ENCODE measurements around the gene ST3GAL3. TPM values are rescaled to one million over a fixed set of nuclear protein-coding genes. Genes with fewer than 3 reads are reported as not detected.

Gene ST3GAL3
- total and polyA plus RNA-seq, 2 of the 13 experiments (the other 11 are each of a cell fraction or from before 2014, with no cell fraction given) = 5.1 to 8.1 TPM

GRCh38 chr1:43936431-43937151, 229.3 kb downstream of the ST3GAL3 start (continued):
- TF ChIP-seq ZSCAN20 (CRISPR knock-in tag; IDR thresholded peaks at IDR 0.05; ENCODE audit: borderline replicate concordance) (peak; percentile 71; the same call in 1 of the 2 replicates), ZNF576 (CRISPR knock-in tag; IDR thresholded peaks at IDR 0.05) (no peak), TIGD3 (CRISPR knock-in tag; IDR thresholded peaks at IDR 0.05; ENCODE audit: borderline replicate concordance) (0 out of 2 replicates have a peak, but pooled peaks have one; percentile 39), TAF1 (CRISPR knock-in tag; IDR thresholded peaks at IDR 0.05) (no peak), FIP1L1 (IDR thresholded peaks at IDR 0.05; ENCODE audit: borderline replicate concordance, insufficient read depth, low read depth, low read length) (no peak), ZBTB7B (CRISPR knock-in tag; IDR thresholded peaks at IDR 0.05) (peak; percentile 61; the same call in 1 of the 2 replicates), ZNF501 (CRISPR knock-in tag; IDR thresholded peaks at IDR 0.05) (0 out of 2 replicates have a peak, but pooled peaks have one; percentile 27), NR2F6 (IDR thresholded peaks at IDR 0.05) (no peak), NR2F6 (CRISPR knock-in tag; IDR thresholded peaks at IDR 0.05) (no peak), ZNF224 (CRISPR knock-in tag; IDR thresholded peaks at IDR 0.05) (peak; percentile 87), SPEN (CRISPR knock-in tag; IDR thresholded peaks at IDR 0.05; ENCODE audit: low read depth) (no peak), ZNF720 (CRISPR knock-in tag; IDR thresholded peaks at IDR 0.05) (no peak), CREB1 (IDR thresholded peaks at IDR 0.05) (no peak), CREB1 (CRISPR knock-in tag; IDR thresholded peaks at IDR 0.05) (no peak), ZNF24 (IDR thresholded peaks at IDR 0.05) (no peak), ZNF329 (CRISPR knock-in tag; IDR thresholded peaks at IDR 0.05; ENCODE audit: low read depth) (0 out of 2 replicates have a peak, but pooled peaks have one; percentile 25), LCORL (IDR thresholded peaks at IDR 0.05) (no peak), LCORL (CRISPR knock-in tag; IDR thresholded peaks at IDR 0.05) (no peak), MED1 (CRISPR knock-in tag; IDR thresholded peaks at IDR 0.05) (peak; percentile 33; the same call in 1 of the 2 replicates), ZSCAN25 (CRISPR knock-in tag; IDR thresholded peaks at IDR 0.05) (peak; percentile 19), SRF (IDR thresholded peaks at IDR 0.05; ENCODE audit: low read depth, low read length) (no peak), REXO4 (CRISPR knock-in tag; IDR thresholded peaks at IDR 0.05; ENCODE audit: borderline replicate concordance) (no peak), ZSCAN31 (CRISPR knock-in tag; IDR thresholded peaks at IDR 0.05; ENCODE audit: low read depth) (no peak; the same call in 1 of the 2 replicates), ZNF562 (CRISPR knock-in tag; IDR thresholded peaks at IDR 0.05; ENCODE audit: borderline replicate concordance) (no peak), REPIN1 (CRISPR knock-in tag; IDR thresholded peaks at IDR 0.05; ENCODE audit: borderline replicate concordance, low read depth) (no peak), HNF1B (CRISPR knock-in tag; IDR thresholded peaks at IDR 0.05) (0 out of 2 replicates have a peak, but pooled peaks have one; percentile 45), ZNF616 (CRISPR knock-in tag; IDR thresholded peaks at IDR 0.05; ENCODE audit: low read depth) (no peak)

Measured in HepG2 (cell line).